HepG2 (cell line): Measurements from ENCODE around the gene IL1RAP. TPM values are rescaled to one million over a fixed set of nuclear protein-coding genes. Genes with fewer than 3 reads are reported as not detected.
A peak's percentile ranks its signal among the peaks of the same experiment; 100 is the strongest.

Experiments
- AHR ChIP-seq: IDR thresholded peaks from 2 replicates; pipeline ENCODE4 v1.6.1; 2018; ENCODE audit warnings: missing genetic modification reagents, missing compliant biosample characterization
- SMARCE1 ChIP-seq: fragments of 450-650 bp; IDR thresholded peaks from 2 replicates; pipeline ENCODE4 v1.6.1; 2017; ENCODE audit warnings: borderline replicate concordance
- SOX13 ChIP-seq, 3 experiments: fragments of 450-650 bp in 1 of 3; sonication (generic) in 1 of 3; formaldehyde crosslinking in 1 of 3; IDR thresholded peaks in 2 of 3; conservative IDR thresholded peaks in 1 of 3; 2 replicates each; pipeline versions ENCODE4 v1.5.0 to v1.6.1; 2016 to 2020; ENCODE audit warnings: antibody characterized with exemption in 1 of 3, mild to moderate bottlenecking in 1 of 3, missing compliant biosample characterization in 1 of 3, missing genetic modification reagents in 1 of 3, moderate library complexity in 1 of 3
- polyA plus RNA-seq, 8 experiments: library from polyadenylated mRNA; depleted of rRNA in 3 of 8; stranded (reverse) in 7 of 8; unstranded in 1 of 8; fragments of >200 nt; fragmentation: Illumina TruSeq in 4 of 8; extraction: Trizol in 4 of 8; gene quantifications; 2 replicates each; pipeline versions ENCODE4 v1.2.1 to v1.2.3, GENCODE V29; 2011 to 2016; ENCODE audit warnings: low read depth in 4 of 8, missing spikeins in 1 of 8, mixed read lengths in 1 of 8; ENCODE audit not compliant: insufficient read depth in 1 of 8
- total RNA-seq, 5 experiments: library from RNA; depleted of rRNA; stranded (reverse); fragments of >200 nt; fragmentation: Illumina TruSeq; extraction: Trizol; gene quantifications; 2 replicates each; pipeline ENCODE4 v1.2.3, GENCODE V29; 2016; ENCODE audit warnings: low read depth in 1 of 5
- TF ChIP-seq, protein P1 (sequence below): IDR thresholded peaks from 2 replicates; pipeline ENCODE4 v1.4.0; 2020; ENCODE audit warnings: mild to moderate bottlenecking, missing genetic modification reagents
- TF ChIP-seq, protein P2 (sequence below): fragments of 450-650 bp; IDR thresholded peaks from 2 replicates; pipeline ENCODE4 v1.6.1; 2016
- TF ChIP-seq, protein P3 (sequence below): sonication (generic); formaldehyde crosslinking; IDR thresholded peaks from 2 replicates; pipeline ENCODE4 v1.5.0; 2020; ENCODE audit warnings: missing genetic modification reagents
- TF ChIP-seq, protein P4 (sequence below): sonication (generic); formaldehyde crosslinking; IDR thresholded peaks from 2 replicates; pipeline ENCODE4 v1.4.0; 2020; ENCODE audit warnings: mild to moderate bottlenecking, missing genetic modification reagents

Gene IL1RAP
- total and polyA plus RNA-seq, 2 of the 13 experiments (the other 11 are each of a cell fraction or from before 2014, with no cell fraction given), result 18.3 to 54.9 TPM

DNA sequence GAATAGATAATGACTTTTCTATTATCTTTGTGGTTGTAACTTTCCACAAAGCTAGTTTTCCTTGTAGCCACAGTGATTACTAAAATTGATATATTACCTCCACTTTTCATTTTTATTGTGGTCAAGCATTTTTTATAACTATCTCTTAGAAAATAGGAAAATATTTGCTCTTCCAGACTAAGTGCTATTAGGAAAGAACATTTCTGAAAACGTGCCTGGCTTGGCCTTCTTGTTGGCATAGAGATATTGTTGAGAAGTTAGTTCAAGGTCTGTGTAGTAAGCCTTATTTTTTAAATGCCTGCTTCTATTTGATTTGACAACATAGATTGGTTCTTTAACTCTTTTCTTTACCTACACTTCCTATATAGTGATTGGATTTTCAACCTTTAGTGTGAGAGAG lies 101.7 kb downstream of the IL1RAP start (continued):
- TF ChIP-seq, protein P1, sequence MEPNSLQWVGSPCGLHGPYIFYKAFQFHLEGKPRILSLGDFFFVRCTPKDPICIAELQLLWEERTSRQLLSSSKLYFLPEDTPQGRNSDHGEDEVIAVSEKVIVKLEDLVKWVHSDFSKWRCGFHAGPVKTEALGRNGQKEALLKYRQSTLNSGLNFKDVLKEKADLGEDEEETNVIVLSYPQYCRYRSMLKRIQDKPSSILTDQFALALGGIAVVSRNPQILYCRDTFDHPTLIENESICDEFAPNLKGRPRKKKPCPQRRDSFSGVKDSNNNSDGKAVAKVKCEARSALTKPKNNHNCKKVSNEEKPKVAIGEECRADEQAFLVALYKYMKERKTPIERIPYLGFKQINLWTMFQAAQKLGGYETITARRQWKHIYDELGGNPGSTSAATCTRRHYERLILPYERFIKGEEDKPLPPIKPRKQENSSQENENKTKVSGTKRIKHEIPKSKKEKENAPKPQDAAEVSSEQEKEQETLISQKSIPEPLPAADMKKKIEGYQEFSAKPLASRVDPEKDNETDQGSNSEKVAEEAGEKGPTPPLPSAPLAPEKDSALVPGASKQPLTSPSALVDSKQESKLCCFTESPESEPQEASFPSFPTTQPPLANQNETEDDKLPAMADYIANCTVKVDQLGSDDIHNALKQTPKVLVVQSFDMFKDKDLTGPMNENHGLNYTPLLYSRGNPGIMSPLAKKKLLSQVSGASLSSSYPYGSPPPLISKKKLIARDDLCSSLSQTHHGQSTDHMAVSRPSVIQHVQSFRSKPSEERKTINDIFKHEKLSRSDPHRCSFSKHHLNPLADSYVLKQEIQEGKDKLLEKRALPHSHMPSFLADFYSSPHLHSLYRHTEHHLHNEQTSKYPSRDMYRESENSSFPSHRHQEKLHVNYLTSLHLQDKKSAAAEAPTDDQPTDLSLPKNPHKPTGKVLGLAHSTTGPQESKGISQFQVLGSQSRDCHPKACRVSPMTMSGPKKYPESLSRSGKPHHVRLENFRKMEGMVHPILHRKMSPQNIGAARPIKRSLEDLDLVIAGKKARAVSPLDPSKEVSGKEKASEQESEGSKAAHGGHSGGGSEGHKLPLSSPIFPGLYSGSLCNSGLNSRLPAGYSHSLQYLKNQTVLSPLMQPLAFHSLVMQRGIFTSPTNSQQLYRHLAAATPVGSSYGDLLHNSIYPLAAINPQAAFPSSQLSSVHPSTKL (CRISPR knock-in tag), result 0 out of 2 replicates have a peak, but pooled peaks have one; percentile 22
- TF ChIP-seq, protein P2, sequence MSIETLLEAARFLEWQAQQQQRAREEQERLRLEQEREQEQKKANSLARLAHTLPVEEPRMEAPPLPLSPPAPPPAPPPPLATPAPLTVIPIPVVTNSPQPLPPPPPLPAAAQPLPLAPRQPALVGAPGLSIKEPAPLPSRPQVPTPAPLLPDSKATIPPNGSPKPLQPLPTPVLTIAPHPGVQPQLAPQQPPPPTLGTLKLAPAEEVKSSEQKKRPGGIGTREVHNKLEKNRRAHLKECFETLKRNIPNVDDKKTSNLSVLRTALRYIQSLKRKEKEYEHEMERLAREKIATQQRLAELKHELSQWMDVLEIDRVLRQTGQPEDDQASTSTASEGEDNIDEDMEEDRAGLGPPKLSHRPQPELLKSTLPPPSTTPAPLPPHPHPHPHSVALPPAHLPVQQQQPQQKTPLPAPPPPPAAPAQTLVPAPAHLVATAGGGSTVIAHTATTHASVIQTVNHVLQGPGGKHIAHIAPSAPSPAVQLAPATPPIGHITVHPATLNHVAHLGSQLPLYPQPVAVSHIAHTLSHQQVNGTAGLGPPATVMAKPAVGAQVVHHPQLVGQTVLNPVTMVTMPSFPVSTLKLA, result no peak
- no peak for TF ChIP-seq SOX13 (IDR thresholded peaks at IDR 0.05)
- 0 out of 4 replicates have a peak, but pooled peaks of 1 of the 2 experiments have one; percentile 23 for TF ChIP-seq SOX13 (CRISPR knock-in tag; conservative IDR thresholded peaks at IDR 0.05 in 1 of 2, IDR thresholded peaks at IDR 0.05 in 1 of 2)
- TF ChIP-seq, protein P3, sequence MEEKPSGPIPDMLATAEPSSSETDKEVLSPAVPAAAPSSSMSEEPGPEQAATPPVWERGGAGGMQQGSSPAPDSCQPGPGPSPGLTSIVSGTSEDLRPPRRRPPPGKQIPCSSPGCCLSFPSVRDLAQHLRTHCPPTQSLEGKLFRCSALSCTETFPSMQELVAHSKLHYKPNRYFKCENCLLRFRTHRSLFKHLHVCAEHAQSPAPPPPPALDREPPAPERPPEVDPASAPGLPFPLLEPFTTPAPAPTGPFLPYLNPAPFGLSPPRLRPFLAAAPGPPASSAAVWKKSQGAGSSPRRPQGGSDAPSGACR (CRISPR knock-in tag), result no peak
- TF ChIP-seq SMARCE1, result no peak
- TF ChIP-seq AHR (CRISPR knock-in tag), result no peak
- TF ChIP-seq, protein P4, sequence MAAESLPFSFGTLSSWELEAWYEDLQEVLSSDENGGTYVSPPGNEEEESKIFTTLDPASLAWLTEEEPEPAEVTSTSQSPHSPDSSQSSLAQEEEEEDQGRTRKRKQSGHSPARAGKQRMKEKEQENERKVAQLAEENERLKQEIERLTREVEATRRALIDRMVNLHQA, result no peak
